Stomach (tissue), 9 donors: ENCODE results near the gene B4GALNT4. TPM values are rescaled to one million over a fixed set of nuclear protein-coding genes. Genes with fewer than 3 reads are reported as not detected.

Experiments
- DNase-seq, 2 donors: peaks; one replicate each; pipeline versions ENCODE4 v3.0.0 to v3.0.0-alpha.2; 2013 to 2019
- H3K27ac ChIP-seq, 5 donors: fragments of 200-600 bp in 4 of 5; sonication (generic) in 4 of 5; one replicate each; pipeline ENCODE4 v1.5.1; 2013 to 2019; ENCODE audit warnings: mild to moderate bottlenecking in 1 of 5, moderate library complexity in 1 of 5
- H3K27me3 ChIP-seq, 3 donors: fragments of 200-600 bp; sonication (generic); one replicate each; pipeline ENCODE4 v1.5.1; 2017 to 2019; ENCODE audit warnings: mixed run types in 1 of 3
- H3K36me3 ChIP-seq, 4 donors: fragments of 200-600 bp; sonication (generic); 1 replicate in 3 of 4; 2 replicates in 1 of 4; pipeline ENCODE4 v1.5.1; 2016 to 2019
- H3K4me1 ChIP-seq, 4 donors: fragments of 200-600 bp; sonication (generic); one replicate each; pipeline ENCODE4 v1.5.1; 2016 to 2019
- H3K4me3 ChIP-seq, 4 donors: fragments of 200-600 bp; sonication (generic) in 3 of 4; one replicate each; pipeline ENCODE4 v1.5.1; 2016 to 2019; ENCODE audit warnings: mild to moderate bottlenecking in 1 of 4
- H3K9me3 ChIP-seq, 4 donors: fragments of 200-600 bp; sonication (generic); one replicate each; pipeline ENCODE4 v1.5.1; 2016 to 2019
- EP300 ChIP-seq: sonication (generic); formaldehyde crosslinking; IDR thresholded peaks from one replicate; pipeline ENCODE4 v1.6.1; 2017; ENCODE audit warnings: antibody characterized with exemption
- POLR2A ChIP-seq, 4 donors: fragments of 450-650 bp; IDR thresholded peaks; one replicate each; pipeline ENCODE4 v1.6.1; 2016; ENCODE audit warnings: antibody characterized with exemption in 4 of 4, control low read depth in 2 of 4, mild to moderate bottlenecking in 1 of 4, moderate library complexity in 1 of 4
- POLR2AphosphoS5 ChIP-seq, 3 donors: sonication (generic); formaldehyde crosslinking; IDR thresholded peaks; one replicate each; pipeline ENCODE4 v1.6.1; 2016; ENCODE audit warnings: antibody characterized with exemption in 3 of 3
- WGBS, 5 donors: extraction: QIAGEN DNeasy Blood & Tissue Kit in 3 of 5; methylation state at CpG; one replicate each; pipeline versions ENCODE4 v1.1.5 to v1.1.7; 2013 to 2018; 5-methylcytosine and 5-hydroxymethylcytosine counted together
- intact Hi-C: fragments of 100-400 bp; cut with DNase I; formaldehyde crosslinking; loops from one replicate; pipeline ENCODE4 v1.15.1; 2023; ENCODE audit warnings: low total_unique reads
- polyA plus RNA-seq, 3 donors: library from polyadenylated mRNA; stranded (reverse); fragments of 200-250 nt; gene quantifications; one replicate each; pipeline ENCODE4 v1.2.3, GENCODE V29; 2013
- total RNA-seq, 5 donors: library from RNA; depleted of rRNA; stranded (reverse); fragments of >200 nt; gene quantifications; one replicate each; pipeline versions ENCODE4 v1.1.0 to v1.2.3, GENCODE V29; 2014 to 2016
- TF ChIP-seq, protein P1 (sequence below), 7 experiments: fragments of 450-650 bp in 4 of 7; fragments of 200-600 bp in 3 of 7; sonication (generic) in 3 of 7; IDR thresholded peaks; one replicate each; pipeline ENCODE4 v1.5.1; 2016 to 2019; ENCODE audit warnings: antibody characterized with exemption in 7 of 7, control low read depth in 2 of 7, mild to moderate bottlenecking in 1 of 7
- donor health status: healthy with polysubstance abuse.
- donor health status: Bipolar disorder and iron deficiency.
- donor health status: healthy.

Gene B4GALNT4
- total and polyA plus RNA-seq, 8 donors = 0.45 to 8.8 (median 4.3) TPM; not detected in 2

GRCh38 chr11:419248-420005 is 50.1 kb downstream of the B4GALNT4 start:
- WGBS, 5 donors = 85 to 92% (median 88%) methylated on average over 12 to 20 of the region's 20 CpGs
- no peak for TF ChIP-seq POLR2AphosphoS5 (IDR thresholded peaks at IDR 0.05)
- no peak for TF ChIP-seq POLR2A (IDR thresholded peaks at IDR 0.05)

GRCh38 chr11:420054-420910 is 51.0 kb downstream of the B4GALNT4 start:
- Histone ChIP-seq H3K36me3 (no peaks in the 10 kb centered on the region), H3K4me3 (no peak overlapping the region), H3K4me1 (peaks cover 13 to 30% (median 25%) of the 10 kb centered on the region in 4 donors), H3K9me3 (no peaks in the 10 kb centered on the region), H3K27me3 (peaks cover 6 to 73% (median 16%) of the 10 kb centered on the region in 3 donors), H3K27ac (no peak overlapping the region)
- 63 to 78% (median 71%) methylated on average over 50 to 71 of the region's 71 CpGs for WGBS, 5 donors
- TF ChIP-seq, protein P1, sequence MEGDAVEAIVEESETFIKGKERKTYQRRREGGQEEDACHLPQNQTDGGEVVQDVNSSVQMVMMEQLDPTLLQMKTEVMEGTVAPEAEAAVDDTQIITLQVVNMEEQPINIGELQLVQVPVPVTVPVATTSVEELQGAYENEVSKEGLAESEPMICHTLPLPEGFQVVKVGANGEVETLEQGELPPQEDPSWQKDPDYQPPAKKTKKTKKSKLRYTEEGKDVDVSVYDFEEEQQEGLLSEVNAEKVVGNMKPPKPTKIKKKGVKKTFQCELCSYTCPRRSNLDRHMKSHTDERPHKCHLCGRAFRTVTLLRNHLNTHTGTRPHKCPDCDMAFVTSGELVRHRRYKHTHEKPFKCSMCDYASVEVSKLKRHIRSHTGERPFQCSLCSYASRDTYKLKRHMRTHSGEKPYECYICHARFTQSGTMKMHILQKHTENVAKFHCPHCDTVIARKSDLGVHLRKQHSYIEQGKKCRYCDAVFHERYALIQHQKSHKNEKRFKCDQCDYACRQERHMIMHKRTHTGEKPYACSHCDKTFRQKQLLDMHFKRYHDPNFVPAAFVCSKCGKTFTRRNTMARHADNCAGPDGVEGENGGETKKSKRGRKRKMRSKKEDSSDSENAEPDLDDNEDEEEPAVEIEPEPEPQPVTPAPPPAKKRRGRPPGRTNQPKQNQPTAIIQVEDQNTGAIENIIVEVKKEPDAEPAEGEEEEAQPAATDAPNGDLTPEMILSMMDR (IDR thresholded peaks at IDR 0.05) = no peak
- TF ChIP-seq EP300 (no peak), POLR2AphosphoS5 (IDR thresholded peaks at IDR 0.05) (no peak), POLR2A (IDR thresholded peaks at IDR 0.05) (no peak)
- intact Hi-C loops = no loop called here
- DNase-seq = no peak

More at GRCh38 chr11:419248-420005, 50.1 kb downstream of the B4GALNT4 start:
- Histone ChIP-seq H3K4me3 (no peak overlapping the region), H3K9me3 (no peaks in the 10 kb centered on the region), H3K4me1 (peaks cover 15 to 39% (median 34%) of the 10 kb centered on the region in 4 donors), H3K27me3 (peaks cover 6 to 82% (median 16%) of the 10 kb centered on the region in 3 donors), H3K27ac (no peak overlapping the region), H3K36me3 (no peaks in the 10 kb centered on the region)
- DNase-seq = no peak
- intact Hi-C loops = no loop called here

DNA sequence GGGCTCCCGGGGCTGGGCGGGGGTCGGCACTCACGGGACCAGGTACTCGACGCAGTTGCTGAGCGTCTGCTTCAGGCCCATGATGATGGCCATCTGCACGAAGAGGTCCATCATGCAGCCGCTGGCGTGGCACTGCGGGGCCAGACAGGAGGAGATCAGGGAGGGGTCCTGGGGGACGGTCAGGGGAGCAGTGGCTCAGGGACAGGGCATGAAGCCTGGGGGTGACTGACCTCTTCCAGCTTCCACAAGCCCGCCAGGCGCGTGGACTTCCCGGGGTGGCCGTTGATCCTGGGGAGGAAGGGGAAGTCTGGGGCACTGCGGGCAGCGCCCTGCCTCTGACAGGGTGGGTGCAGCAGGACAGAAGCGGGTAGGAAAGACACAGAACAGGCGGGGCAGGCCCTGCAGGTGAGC is 51.6 kb downstream of the B4GALNT4 start:
- TF ChIP-seq EP300 (no peak), POLR2AphosphoS5 (IDR thresholded peaks at IDR 0.05) (no peak), POLR2A (IDR thresholded peaks at IDR 0.05) (no peak)
- TF ChIP-seq, protein P1 (IDR thresholded peaks at IDR 0.05) = no peak
- peaks cover 7 to 24% (median 19%) of the 10 kb centered on the region in 4 donors for H3K4me1 ChIP-seq
- intact Hi-C loops = no loop called here
- DNase-seq = no peak
- no peaks in the 10 kb centered on the region for H3K36me3 ChIP-seq
- H3K9me3 ChIP-seq = no peaks in the 10 kb centered on the region
- H3K4me3 ChIP-seq = no peak overlapping the region
- WGBS, 5 donors = 84 to 91% (median 85%) methylated on average over 17 to 21 of the region's 21 CpGs
- H3K27me3 ChIP-seq = peaks cover 6 to 70% (median 16%) of the 10 kb centered on the region in 3 donors
- no peak overlapping the region for H3K27ac ChIP-seq

- intact Hi-C loops = no loop called here
- H3K27ac ChIP-seq = no peak overlapping the region
- H3K27me3 ChIP-seq = peaks cover under 1 to 60% (median 5%) of the 10 kb centered on the region in 3 donors
- no peaks in the 10 kb centered on the region for H3K9me3 ChIP-seq
- no peaks in the 10 kb centered on the region for H3K36me3 ChIP-seq
- H3K4me1 ChIP-seq = peaks cover 6 to 11% (median 9%) of the 10 kb centered on the region in 4 donors
- 69 to 80% (median 73%) methylated on average over 10 of the region's 10 CpGs for WGBS, 5 donors
- H3K4me3 ChIP-seq = no peak overlapping the region
- TF ChIP-seq POLR2AphosphoS5 (IDR thresholded peaks at IDR 0.05) (no peak), POLR2A (IDR thresholded peaks at IDR 0.05) (no peak), EP300 (no peak)
- TF ChIP-seq, protein P1 (IDR thresholded peaks at IDR 0.05) = no peak
- no peak for DNase-seq
Measured at GRCh38 chr11:422249-422656, 53.0 kb downstream of the B4GALNT4 start.
